Measurements from ENCODE around the gene SNRNP40.

- TF ChIP-seq, protein P1, sequence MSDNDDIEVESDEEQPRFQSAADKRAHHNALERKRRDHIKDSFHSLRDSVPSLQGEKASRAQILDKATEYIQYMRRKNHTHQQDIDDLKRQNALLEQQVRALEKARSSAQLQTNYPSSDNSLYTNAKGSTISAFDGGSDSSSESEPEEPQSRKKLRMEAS (IDR thresholded peaks at IDR 0.05), result no peak
- TF ChIP-seq TAF1 (conservative IDR thresholded peaks at IDR 0.05), result no peak
- TF ChIP-seq CTCF (IDR thresholded peaks at IDR 0.05; ENCODE audit: low read depth, low read length, missing input control), result no peak
- TF ChIP-seq SP1 (IDR thresholded peaks at IDR 0.05), result no peak
- TF ChIP-seq JUND (IDR thresholded peaks at IDR 0.05), result no peak
- no peak for TF ChIP-seq YY1 (IDR thresholded peaks at IDR 0.05)
Observed at GRCh38 chr1:31238612-31238985, 58.0 kb downstream of the SNRNP40 start.
